WERI-Rb-1 (cell line): ENCODE data around the gene IQSEC1.

Experiments
- DNase-seq: peaks from one replicate; pipeline ENCODE4 v3.0.0-alpha.2; 2020
- H3K27ac ChIP-seq: fragments of 250-450 bp; sonication (Bioruptor Pico); 2 replicates; pipeline ENCODE4 v1.5.1; 2020; ENCODE audit warnings: mild to moderate bottlenecking, moderate library complexity
- H3K27me3 ChIP-seq: fragments of 250-450 bp; sonication (Bioruptor Pico); 2 replicates; pipeline ENCODE4 v1.5.1; 2021; ENCODE audit warnings: mild to moderate bottlenecking, low read depth, moderate library complexity; ENCODE audit not compliant: insufficient read depth, severe bottlenecking
- H3K36me3 ChIP-seq: fragments of 250-450 bp; sonication (Bioruptor Pico); 2 replicates; pipeline ENCODE4 v1.5.1; 2020; ENCODE audit warnings: mild to moderate bottlenecking, moderate library complexity
- H3K4me3 ChIP-seq: 2 replicates; pipeline ENCODE4 v1.5.1; 2011; ENCODE audit warnings: low read depth, mild to moderate bottlenecking, control low read depth, low read length
- H3K9me3 ChIP-seq: fragments of 250-450 bp; sonication (Bioruptor Pico); 2 replicates; pipeline ENCODE4 v1.5.1; 2021; ENCODE audit warnings: mild to moderate bottlenecking, moderate library complexity; ENCODE audit not compliant: severe bottlenecking
- TF ChIP-seq, protein P1 (sequence below): IDR thresholded peaks from 2 replicates; pipeline ENCODE4 v1.5.1; 2011; ENCODE audit warnings: low read depth, mild to moderate bottlenecking, control low read depth, inconsistent platforms, low read length

The IQSEC1 gene

DNA sequence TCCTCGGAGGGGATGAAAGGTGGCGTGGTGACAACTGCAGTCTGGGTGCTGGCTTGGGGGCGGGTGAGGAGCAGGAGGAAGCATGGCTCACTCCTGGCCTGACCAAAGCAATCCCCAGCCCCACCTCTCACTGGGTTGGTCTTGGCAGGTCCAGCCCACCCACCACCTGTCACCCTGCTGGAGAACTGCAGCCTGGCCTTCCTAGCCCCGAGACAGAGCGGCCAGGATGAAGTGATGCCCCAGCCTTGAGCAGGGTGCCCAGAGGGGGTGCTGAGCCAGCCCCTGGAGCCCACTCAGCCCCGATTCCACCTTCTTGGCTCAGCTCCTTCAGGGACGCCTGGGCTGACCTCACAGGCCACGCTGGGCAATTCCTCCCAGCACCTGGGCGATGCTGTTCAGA is 89.9 kb downstream of the IQSEC1 start:
- TF ChIP-seq, protein P1, sequence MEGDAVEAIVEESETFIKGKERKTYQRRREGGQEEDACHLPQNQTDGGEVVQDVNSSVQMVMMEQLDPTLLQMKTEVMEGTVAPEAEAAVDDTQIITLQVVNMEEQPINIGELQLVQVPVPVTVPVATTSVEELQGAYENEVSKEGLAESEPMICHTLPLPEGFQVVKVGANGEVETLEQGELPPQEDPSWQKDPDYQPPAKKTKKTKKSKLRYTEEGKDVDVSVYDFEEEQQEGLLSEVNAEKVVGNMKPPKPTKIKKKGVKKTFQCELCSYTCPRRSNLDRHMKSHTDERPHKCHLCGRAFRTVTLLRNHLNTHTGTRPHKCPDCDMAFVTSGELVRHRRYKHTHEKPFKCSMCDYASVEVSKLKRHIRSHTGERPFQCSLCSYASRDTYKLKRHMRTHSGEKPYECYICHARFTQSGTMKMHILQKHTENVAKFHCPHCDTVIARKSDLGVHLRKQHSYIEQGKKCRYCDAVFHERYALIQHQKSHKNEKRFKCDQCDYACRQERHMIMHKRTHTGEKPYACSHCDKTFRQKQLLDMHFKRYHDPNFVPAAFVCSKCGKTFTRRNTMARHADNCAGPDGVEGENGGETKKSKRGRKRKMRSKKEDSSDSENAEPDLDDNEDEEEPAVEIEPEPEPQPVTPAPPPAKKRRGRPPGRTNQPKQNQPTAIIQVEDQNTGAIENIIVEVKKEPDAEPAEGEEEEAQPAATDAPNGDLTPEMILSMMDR: 0 out of 2 replicates have a peak, but pooled peaks have one; percentile 14
- DNase-seq: peak; percentile 66
- H3K4me3 ChIP-seq: no peak overlapping the region
- H3K9me3 ChIP-seq: no peaks in the 10 kb centered on the region
- H3K27me3 ChIP-seq: no peaks in the 10 kb centered on the region
- H3K36me3 ChIP-seq: peaks cover 58% of the 10 kb centered on the region
- peak overlapping the region; percentile 97 for H3K27ac ChIP-seq

DNA sequence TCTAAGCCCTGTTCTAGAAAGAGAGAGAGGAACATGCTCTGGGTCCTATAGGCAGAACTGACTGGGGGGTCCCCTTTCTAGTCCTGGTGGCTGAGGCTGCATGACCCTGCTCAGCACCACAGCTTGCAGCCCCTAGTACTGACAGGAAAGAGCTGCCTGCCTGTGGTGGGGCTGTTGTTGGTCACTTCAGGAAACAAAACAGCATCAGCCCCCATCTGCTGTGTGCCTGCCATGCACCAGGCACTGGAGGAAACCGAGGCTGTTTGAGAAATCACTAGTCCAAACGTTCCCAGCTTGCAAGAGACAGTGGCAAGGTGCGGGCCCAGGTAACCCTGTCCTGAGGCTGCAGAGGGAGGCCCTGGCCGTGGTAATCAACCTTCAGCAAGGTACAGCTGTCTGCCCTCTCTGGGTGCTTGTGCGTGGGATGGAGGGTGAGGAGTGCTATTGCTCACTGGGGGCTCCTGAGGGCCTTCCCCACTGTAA is 90.6 kb downstream of the IQSEC1 start:
- TF ChIP-seq, protein P1: no peak
- peaks cover 64% of the 10 kb centered on the region for H3K36me3 ChIP-seq
- no peak overlapping the region for H3K4me3 ChIP-seq
- no peaks in the 10 kb centered on the region for H3K27me3 ChIP-seq
- no peaks in the 10 kb centered on the region for H3K9me3 ChIP-seq
- H3K27ac ChIP-seq: no peak overlapping the region; the same call in 1 of the 2 replicates
- DNase-seq: no peak

DNA sequence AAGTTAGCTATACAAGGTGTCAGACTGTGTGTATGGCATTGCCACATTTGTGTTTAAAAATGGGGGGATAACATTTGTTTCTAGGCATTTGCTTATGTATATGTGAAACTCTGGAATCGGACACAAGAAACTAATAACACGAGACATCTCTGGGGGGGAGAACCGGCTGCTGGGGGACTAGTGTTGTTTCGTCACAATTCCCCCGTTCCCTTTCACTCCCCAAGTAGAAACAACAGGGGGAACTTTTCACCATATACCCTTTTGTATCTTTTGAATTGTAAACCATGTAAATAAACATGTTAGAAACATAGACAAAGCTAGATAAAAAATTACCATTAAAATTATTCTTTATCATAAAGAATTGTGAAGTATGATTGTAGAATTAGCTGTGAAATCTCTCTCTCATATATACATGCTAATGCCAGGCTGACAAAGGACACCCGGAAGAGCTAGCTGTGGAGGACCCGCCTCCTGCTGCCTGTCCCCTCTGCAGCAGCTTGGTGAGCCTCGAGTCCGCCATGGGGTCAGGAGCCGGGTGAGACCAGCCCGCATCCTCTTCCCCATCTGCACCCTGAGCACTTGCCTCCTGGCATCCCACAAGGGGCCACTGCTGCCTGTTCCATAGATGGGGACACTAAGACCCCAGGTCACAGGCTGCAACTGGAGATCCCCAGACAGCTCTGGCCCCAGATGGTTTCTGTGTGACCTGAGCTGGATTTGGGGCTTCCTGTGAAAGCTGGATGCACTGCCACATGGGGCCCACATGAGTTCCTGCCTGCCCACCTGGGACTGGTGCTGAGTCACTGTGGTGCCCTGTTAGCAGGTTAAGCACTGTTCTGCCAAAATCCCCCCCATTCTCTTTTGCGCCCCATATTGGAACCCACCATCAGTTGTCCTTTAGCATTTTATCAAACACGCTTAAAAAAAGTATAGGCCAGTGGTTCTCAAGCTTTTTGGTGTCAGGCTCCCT is 91.6 kb downstream of the IQSEC1 start:
- Histone ChIP-seq H3K4me3 (no peak overlapping the region), H3K9me3 (no peaks in the 10 kb centered on the region), H3K36me3 (peaks cover 66% of the 10 kb centered on the region), H3K27me3 (no peaks in the 10 kb centered on the region), H3K27ac (no peak overlapping the region)
- DNase-seq: no peak
- TF ChIP-seq, protein P1: no peak

DNA sequence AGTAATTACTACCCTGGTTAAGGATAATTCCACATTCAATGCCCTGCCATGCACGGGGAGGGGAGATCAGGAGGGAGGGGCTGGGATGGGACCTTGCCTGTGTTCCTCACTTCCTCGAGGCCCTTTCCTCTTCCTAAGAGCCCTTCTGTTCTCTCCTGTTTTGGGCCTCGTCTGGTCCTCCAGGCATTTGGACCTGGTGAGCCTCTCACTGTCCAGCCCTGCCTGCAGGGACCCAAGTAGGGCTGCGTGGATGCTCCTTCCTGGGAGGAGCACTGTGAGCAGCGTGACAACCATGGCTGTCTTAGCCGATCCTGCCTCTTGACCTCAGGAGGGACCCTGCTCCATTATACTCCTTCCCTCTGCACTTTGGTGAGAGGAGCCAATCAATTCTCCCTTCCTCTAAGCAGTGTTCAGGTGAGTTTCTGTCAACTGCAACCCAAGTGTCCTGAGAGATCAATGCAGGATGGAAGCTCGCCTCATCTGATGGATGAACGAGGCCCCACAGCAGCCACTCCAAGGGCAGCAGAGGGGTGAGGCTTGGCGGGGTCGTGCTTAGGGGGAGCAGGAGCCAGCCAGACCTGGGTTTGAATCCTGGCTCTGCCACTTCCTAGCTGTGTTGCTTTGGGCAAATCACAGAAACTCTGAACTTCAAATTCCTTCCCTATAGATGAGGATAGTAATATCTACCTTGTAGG is 92.5 kb downstream of the IQSEC1 start:
- TF ChIP-seq, protein P1: no peak
- H3K9me3 ChIP-seq: no peaks in the 10 kb centered on the region
- H3K36me3 ChIP-seq: peaks cover 65% of the 10 kb centered on the region

DNA sequence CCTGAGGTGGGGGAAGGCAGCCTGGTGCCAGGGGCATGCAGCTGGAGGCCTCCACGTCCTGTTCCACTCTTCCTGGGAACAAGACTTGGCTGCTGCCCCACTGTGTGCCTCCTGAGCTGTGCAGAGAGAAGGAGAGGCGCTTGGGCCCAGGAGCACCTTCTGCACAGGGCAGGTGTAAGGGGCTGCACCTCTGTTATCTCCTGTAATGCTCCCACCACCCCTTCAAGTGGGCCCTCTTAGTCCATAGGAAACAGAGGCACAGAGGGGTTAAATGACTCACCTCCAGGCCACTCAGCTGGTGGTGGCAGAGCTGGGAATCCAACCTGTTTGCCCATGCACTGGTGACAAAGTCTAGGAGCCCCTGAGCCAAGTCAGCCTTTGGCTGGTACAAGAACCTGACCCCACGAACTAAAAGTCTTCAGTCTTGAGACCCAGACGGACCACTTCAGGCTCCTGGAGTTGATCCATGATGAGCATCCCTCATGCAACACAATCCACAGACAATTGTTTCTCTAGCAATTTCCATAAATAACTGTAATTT is 93.2 kb downstream of the IQSEC1 start:
- Histone ChIP-seq H3K9me3 (no peaks in the 10 kb centered on the region), H3K27ac (no peak overlapping the region), H3K4me3 (no peak overlapping the region), H3K27me3 (no peaks in the 10 kb centered on the region), H3K36me3 (peaks cover 72% of the 10 kb centered on the region)
- TF ChIP-seq, protein P1: no peak
- no peak for DNase-seq

More for the DNA sequence above, 92.5 kb downstream of the IQSEC1 start:
- Histone ChIP-seq H3K27ac (no peak overlapping the region), H3K4me3 (no peak overlapping the region), H3K27me3 (no peaks in the 10 kb centered on the region)
- DNase-seq: no peak
